Measurements from ENCODE around the gene CFAP97D2.

Gene CFAP97D2

DNA sequence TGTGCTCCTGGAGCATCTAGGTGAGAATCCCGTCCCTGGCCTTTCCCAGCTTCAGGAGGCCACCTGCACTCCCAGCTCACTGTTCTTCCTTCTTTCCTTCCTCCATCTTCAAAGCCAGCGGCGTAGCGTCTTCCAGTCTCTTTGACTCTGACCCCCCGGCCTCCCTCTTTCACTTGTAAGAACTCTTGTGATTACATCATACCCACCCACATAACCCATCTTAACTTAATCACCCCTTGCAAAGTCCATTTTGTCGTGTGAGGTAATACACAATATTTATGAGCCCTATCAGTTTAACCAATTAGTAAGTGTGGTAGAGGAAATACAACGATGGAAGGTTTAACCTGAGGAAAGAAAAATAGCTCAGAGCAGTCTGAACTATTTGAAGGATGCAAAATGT is 51.1 kb downstream of the CFAP97D2 start:
- TF ChIP-seq CTCF (IDR thresholded peaks at IDR 0.05; ENCODE audit: low read depth, low read length, missing control alignments), result no peak
- no peak overlapping the region for H3K4me3 ChIP-seq (replicated peaks; ENCODE audit: low read depth, low read length)
- no peak for DNase-seq (ENCODE audit: extremely low read depth, low read depth)

GRCh38 chr13:114230575-114230974 is 51.5 kb downstream of the CFAP97D2 start:
- TF ChIP-seq CTCF (IDR thresholded peaks at IDR 0.05; ENCODE audit: low read depth, low read length, missing control alignments), result no peak
- DNase-seq (ENCODE audit: extremely low read depth, low read depth), result no peak
- no peak overlapping the region for H3K4me3 ChIP-seq (replicated peaks; ENCODE audit: low read depth, low read length)

DNA sequence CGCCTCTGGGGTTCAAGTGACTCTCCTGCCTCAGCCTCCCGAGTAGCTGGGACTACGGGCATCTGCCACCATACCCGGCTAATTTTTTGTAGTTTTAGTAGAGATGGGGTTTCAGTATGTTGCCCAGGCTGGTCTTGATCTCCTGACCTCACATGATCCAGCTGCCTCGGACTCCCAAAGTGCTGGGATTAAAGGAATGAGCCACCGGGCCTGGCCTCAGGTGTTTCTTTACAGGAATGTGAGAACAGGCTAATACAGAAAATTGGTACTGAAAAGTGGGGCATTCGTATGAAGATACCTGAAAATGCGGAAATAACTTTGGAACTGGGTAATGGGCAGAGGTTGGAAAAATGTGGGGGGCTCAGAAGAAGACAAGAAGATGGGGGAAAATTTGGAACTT is 52.8 kb downstream of the CFAP97D2 start:
- DNase-seq (ENCODE audit: extremely low read depth, low read depth), result no peak
- TF ChIP-seq CTCF (IDR thresholded peaks at IDR 0.05; ENCODE audit: low read depth, low read length, missing control alignments), result no peak
- H3K4me3 ChIP-seq (replicated peaks; ENCODE audit: low read depth, low read length), result no peak overlapping the region

DNA sequence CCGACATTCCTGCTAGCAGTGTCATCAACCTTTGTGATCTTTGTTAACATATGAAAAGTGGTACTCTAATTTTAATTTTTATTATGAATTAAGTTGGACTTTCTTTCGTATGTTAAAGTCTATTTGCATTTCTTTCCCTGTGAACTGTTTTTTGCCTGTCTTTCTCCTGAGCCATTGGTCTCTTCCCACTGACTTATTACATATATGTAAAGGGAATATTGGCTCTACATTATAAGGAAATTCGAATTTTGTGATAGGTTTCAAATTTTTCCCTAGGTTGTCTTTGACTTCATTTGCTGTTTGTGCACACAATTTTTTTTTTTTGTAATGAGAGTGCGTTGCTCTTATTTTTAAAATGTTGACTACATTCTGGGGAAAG is 55.2 kb downstream of the CFAP97D2 start:
- TF ChIP-seq CTCF (IDR thresholded peaks at IDR 0.05; ENCODE audit: low read depth, low read length, missing control alignments), result no peak
- H3K4me3 ChIP-seq (replicated peaks; ENCODE audit: low read depth, low read length), result peak overlapping the region; percentile 91
- DNase-seq (ENCODE audit: extremely low read depth, low read depth), result no peak

DNA sequence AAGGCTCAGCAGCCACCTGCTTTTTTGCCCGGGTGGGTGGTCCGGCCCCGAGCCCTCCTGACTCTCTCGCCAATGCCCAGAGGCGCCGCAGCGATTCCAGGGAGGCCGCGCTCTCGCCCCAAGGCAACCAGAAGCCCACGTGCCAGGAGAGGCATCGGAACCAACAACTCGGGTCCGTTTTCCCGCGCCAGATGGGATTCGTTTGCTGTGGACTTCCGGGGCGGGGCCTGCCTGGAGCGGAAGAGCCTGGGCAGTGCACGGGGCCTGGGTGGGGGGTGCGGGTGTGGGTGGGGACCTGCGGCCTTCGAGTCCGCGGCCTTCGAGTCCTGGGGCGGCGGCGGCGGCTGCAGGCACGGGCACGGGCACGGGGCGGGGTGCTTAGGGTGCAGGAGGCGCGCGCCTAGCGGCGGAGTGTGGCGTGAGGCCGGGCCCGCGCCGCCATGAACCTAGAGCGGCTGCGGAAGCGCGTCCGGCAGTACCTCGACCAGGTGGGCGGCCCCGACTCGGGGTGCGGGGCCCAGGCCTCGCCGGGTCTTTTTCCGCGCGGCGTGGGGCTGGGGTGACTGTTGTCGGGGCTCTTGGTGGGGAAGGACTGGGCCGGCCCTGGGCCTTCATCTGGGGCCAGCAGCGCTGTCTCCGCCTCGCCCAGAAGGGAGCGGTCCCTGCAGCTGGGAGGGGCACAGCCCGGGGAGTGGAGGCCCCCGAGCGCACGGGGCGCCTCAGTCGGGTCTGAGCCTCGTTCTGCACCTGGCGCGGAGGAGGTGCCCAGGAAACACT is 55.8 kb downstream of the CFAP97D2 start, which contains the start of gene CDC16:
Gene CDC16, plus strand, starts transcription at position 253 of the 777 bp plus-strand sequence. Its CDS starts 188 bp downstream, at position 441.
- TF ChIP-seq CTCF (IDR thresholded peaks at IDR 0.05; ENCODE audit: low read depth, low read length, missing control alignments), result no peak

GRCh38 chr13:114235697-114236096 is 56.6 kb downstream of the CFAP97D2 start:
- TF ChIP-seq CTCF (IDR thresholded peaks at IDR 0.05; ENCODE audit: low read depth, low read length, missing control alignments), result no peak
- H3K4me3 ChIP-seq (replicated peaks; ENCODE audit: low read depth, low read length), result peak overlapping the region; percentile 91
- DNase-seq (ENCODE audit: extremely low read depth, low read depth), result no peak

More for the DNA sequence above, 55.8 kb downstream of the CFAP97D2 start, which contains the start of gene CDC16:
- H3K4me3 ChIP-seq (replicated peaks; ENCODE audit: low read depth, low read length), result peak within 1 kb of the TSS; percentile 91
- DNase-seq (ENCODE audit: extremely low read depth, low read depth), result peak; percentile 75
